ENCODE data around the gene MACROH2A2. TPM values are rescaled to one million over a fixed set of nuclear protein-coding genes. Genes with fewer than 3 reads are reported as not detected.

Gene MACROH2A2
- total and polyA plus RNA-seq, 2 donors (not counting 1 experiment from before 2014, with no cell fraction given) = not detected

- H3K4me3 Mint-ChIP-seq = no peak overlapping the region
- no peaks in the 10 kb centered on the region for H4K20me1 ChIP-seq (ENCODE audit: control insufficient read depth, insufficient read depth, low read length, poor library complexity, severe bottlenecking)
- H3K4me1 ChIP-seq (ENCODE audit: control insufficient read depth in 2 of 2, insufficient read depth in 2 of 2, low read length in 2 of 2) = no peaks in the 10 kb centered on the region
- ChIA-PET CTCF (no interaction called here), POLR2A (no interaction called here)
- no peak overlapping the region for H3K4me3 ChIP-seq (ENCODE audit: control extremely low read depth in 1 of 5, extremely low read depth in 1 of 5, insufficient read depth in 1 of 5, low read depth in 2 of 5, low read length in 4 of 5)
- H3K27ac ChIP-seq (ENCODE audit: low read length in 2 of 2) = no peak overlapping the region
- H3K9me3 ChIP-seq (ENCODE audit: control extremely low read depth in 1 of 3, control insufficient read depth in 2 of 3, insufficient read depth in 1 of 3, low read length in 2 of 3) = no peaks in the 10 kb centered on the region
- H3K79me2 ChIP-seq (ENCODE audit: control insufficient read depth, insufficient read depth, low read length) = no peaks in the 10 kb centered on the region
- no peak overlapping the region for H2AFZ ChIP-seq (ENCODE audit: insufficient read depth, low read depth, low read length, poor library complexity, severe bottlenecking)
- no peak overlapping the region for H3K9ac ChIP-seq (ENCODE audit: low read length)
- ATAC-seq (ENCODE audit: low read depth) (no peak), DNase-seq (no peak)
- intact Hi-C loops (cut with micrococcal nuclease) = no loop called here
- no peaks in the 10 kb centered on the region for H3K4me1 Mint-ChIP-seq
- WGBS (ENCODE audit: insufficient coverage) = 98% methylated on average over 8 of the region's 11 CpGs
- no peak overlapping the region for H3K4me2 ChIP-seq (replicated peaks; ENCODE audit: low read depth, low read length, poor library complexity, severe bottlenecking)
- H3K27me3 Mint-ChIP-seq = peaks cover 4% of the 10 kb centered on the region
- H3K36me3 ChIP-seq (replicated peaks in 1 of 2; ENCODE audit: control extremely low read depth in 1 of 2, control insufficient read depth in 1 of 2, extremely low read depth in 1 of 2, insufficient read depth in 2 of 2, low read length in 1 of 2) = no peaks in the 10 kb centered on the region
- TF ChIP-seq EZH2 (IDR thresholded peaks at IDR 0.05; ENCODE audit: borderline replicate concordance, insufficient read depth, low read depth, low read length, poor library complexity, severe bottlenecking) = no peak
- no peak overlapping the region for H3K27ac Mint-ChIP-seq
- no peaks in the 10 kb centered on the region for H3K9me3 Mint-ChIP-seq (ENCODE audit: insufficient read depth)
- no peaks in the 10 kb centered on the region for H3K27me3 ChIP-seq (replicated peaks in 1 of 4; ENCODE audit: control extremely low read depth in 1 of 4, control insufficient read depth in 3 of 4, insufficient read depth in 4 of 4, low read length in 3 of 4)
Measured at GRCh38 chr10:70070834-70071233, 18.2 kb downstream of the MACROH2A2 start.

- H4K20me1 ChIP-seq (ENCODE audit: control insufficient read depth, insufficient read depth, low read length, poor library complexity, severe bottlenecking) = no peaks in the 10 kb centered on the region
- H3K4me1 Mint-ChIP-seq = no peaks in the 10 kb centered on the region
- no peak overlapping the region for H3K4me2 ChIP-seq (replicated peaks; ENCODE audit: low read depth, low read length, poor library complexity, severe bottlenecking)
- intact Hi-C loops (cut with micrococcal nuclease) = no loop called here
- no peaks in the 10 kb centered on the region for H3K4me1 ChIP-seq (ENCODE audit: control insufficient read depth in 2 of 2, insufficient read depth in 2 of 2, low read length in 2 of 2)
- no peaks in the 10 kb centered on the region for H3K27me3 ChIP-seq (replicated peaks in 1 of 4; ENCODE audit: control extremely low read depth in 1 of 4, control insufficient read depth in 3 of 4, insufficient read depth in 4 of 4, low read length in 3 of 4)
- no peak overlapping the region for H3K27ac Mint-ChIP-seq
- H3K9ac ChIP-seq (ENCODE audit: low read length) = no peak overlapping the region
- no peaks in the 10 kb centered on the region for H3K36me3 ChIP-seq (replicated peaks in 1 of 2; ENCODE audit: control extremely low read depth in 1 of 2, control insufficient read depth in 1 of 2, extremely low read depth in 1 of 2, insufficient read depth in 2 of 2, low read length in 1 of 2)
- H3K4me3 Mint-ChIP-seq = no peak overlapping the region
- H3K27me3 Mint-ChIP-seq = peaks cover 9% of the 10 kb centered on the region
- ChIA-PET CTCF (no interaction called here), POLR2A (no interaction called here)
- DNase-seq (no peak), ATAC-seq (ENCODE audit: low read depth) (no peak)
- no CpG with 5 or more reads among the region's 2 CpGs for WGBS (ENCODE audit: insufficient coverage)
- H3K9me3 ChIP-seq (ENCODE audit: control extremely low read depth in 1 of 3, control insufficient read depth in 2 of 3, insufficient read depth in 1 of 3, low read length in 2 of 3) = no peaks in the 10 kb centered on the region
- H3K79me2 ChIP-seq (ENCODE audit: control insufficient read depth, insufficient read depth, low read length) = no peaks in the 10 kb centered on the region
- H3K27ac ChIP-seq (ENCODE audit: low read length in 2 of 2) = no peak overlapping the region
- no peak overlapping the region for H2AFZ ChIP-seq (ENCODE audit: insufficient read depth, low read depth, low read length, poor library complexity, severe bottlenecking)
- H3K4me3 ChIP-seq (ENCODE audit: control extremely low read depth in 1 of 5, extremely low read depth in 1 of 5, insufficient read depth in 1 of 5, low read depth in 2 of 5, low read length in 4 of 5) = no peak overlapping the region
- TF ChIP-seq, protein P1, sequence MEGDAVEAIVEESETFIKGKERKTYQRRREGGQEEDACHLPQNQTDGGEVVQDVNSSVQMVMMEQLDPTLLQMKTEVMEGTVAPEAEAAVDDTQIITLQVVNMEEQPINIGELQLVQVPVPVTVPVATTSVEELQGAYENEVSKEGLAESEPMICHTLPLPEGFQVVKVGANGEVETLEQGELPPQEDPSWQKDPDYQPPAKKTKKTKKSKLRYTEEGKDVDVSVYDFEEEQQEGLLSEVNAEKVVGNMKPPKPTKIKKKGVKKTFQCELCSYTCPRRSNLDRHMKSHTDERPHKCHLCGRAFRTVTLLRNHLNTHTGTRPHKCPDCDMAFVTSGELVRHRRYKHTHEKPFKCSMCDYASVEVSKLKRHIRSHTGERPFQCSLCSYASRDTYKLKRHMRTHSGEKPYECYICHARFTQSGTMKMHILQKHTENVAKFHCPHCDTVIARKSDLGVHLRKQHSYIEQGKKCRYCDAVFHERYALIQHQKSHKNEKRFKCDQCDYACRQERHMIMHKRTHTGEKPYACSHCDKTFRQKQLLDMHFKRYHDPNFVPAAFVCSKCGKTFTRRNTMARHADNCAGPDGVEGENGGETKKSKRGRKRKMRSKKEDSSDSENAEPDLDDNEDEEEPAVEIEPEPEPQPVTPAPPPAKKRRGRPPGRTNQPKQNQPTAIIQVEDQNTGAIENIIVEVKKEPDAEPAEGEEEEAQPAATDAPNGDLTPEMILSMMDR (IDR thresholded peaks at IDR 0.05) = no peak
- TF ChIP-seq EZH2 (IDR thresholded peaks at IDR 0.05; ENCODE audit: borderline replicate concordance, insufficient read depth, low read depth, low read length, poor library complexity, severe bottlenecking) = no peak
- no peaks in the 10 kb centered on the region for H3K9me3 Mint-ChIP-seq (ENCODE audit: insufficient read depth)
Measured at GRCh38 chr10:70074165-70074564, 21.5 kb downstream of the MACROH2A2 start.
